LNCaP clone FGC (cell line): ENCODE measurements around the gene BTBD6.

Experiments used
- DNase-seq: peaks from one replicate; pipeline ENCODE4 v3.0.0-alpha.2; 2011; ENCODE audit warnings: low read depth
- H3K4me3 ChIP-seq: 2 replicates; pipeline ENCODE4 v1.5.1; 2011; ENCODE audit warnings: mild to moderate bottlenecking, low read depth, low read length, control low read depth
- TF ChIP-seq, protein P1 (sequence below): IDR thresholded peaks from 2 replicates; pipeline ENCODE4 v1.5.1; 2012; ENCODE audit warnings: mild to moderate bottlenecking; ENCODE audit not compliant: control insufficient read depth, insufficient read depth; ENCODE audit errors: extremely low read depth

The BTBD6 gene

DNA sequence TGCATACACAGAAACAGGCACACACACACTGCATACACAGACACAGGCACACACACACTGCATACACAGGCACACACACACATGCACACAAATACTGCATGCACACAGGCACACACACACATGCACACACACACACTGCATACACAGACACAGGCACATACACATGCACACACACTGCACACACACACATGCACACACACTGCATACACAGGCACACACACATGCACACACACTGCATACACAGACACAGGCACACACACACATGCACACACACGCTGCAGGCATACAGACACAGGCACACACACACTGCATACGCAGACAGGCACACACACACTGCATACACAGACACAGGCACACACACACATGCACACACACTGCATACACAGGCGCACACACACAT is 32.7 kb upstream of the BTBD6 start:
- no peak for DNase-seq
- TF ChIP-seq, protein P1, sequence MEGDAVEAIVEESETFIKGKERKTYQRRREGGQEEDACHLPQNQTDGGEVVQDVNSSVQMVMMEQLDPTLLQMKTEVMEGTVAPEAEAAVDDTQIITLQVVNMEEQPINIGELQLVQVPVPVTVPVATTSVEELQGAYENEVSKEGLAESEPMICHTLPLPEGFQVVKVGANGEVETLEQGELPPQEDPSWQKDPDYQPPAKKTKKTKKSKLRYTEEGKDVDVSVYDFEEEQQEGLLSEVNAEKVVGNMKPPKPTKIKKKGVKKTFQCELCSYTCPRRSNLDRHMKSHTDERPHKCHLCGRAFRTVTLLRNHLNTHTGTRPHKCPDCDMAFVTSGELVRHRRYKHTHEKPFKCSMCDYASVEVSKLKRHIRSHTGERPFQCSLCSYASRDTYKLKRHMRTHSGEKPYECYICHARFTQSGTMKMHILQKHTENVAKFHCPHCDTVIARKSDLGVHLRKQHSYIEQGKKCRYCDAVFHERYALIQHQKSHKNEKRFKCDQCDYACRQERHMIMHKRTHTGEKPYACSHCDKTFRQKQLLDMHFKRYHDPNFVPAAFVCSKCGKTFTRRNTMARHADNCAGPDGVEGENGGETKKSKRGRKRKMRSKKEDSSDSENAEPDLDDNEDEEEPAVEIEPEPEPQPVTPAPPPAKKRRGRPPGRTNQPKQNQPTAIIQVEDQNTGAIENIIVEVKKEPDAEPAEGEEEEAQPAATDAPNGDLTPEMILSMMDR, result no peak
- H3K4me3 ChIP-seq, result no peak overlapping the region

DNA sequence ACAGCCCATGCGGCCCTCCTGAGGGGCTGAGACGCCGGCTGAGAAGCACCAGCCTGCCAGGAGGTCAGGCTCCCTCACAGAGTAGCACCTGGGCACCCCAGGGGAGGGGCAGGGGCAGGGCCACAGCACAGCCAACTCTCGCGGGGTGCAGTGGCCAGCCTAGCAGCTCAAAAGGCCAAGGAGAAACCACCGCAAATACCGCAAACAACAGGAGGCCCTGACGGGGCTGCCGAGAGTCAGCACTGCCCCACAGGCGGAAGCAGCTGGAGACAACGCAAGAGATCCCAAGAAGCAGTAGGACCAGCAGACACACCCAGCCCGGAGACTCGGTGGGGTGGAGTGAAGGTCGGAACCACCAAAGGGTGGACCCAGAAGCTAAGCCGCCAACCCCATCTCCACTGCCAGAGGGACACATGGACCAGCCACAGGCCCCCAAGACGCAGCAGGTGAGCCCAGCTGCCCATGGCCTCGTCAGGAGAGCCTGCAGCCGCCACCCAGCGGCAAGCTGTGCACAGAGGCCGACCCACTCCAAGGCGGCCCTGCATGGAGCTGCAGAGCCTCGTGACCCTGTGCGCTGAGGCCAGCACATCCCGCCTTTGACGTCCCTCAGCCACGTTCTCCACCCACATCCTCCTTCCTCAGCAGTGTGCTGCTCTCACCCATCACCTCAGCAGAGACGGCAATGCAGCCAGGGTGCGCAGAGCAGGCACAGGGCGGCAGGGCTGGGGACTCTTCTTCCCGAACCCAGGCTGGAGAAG is 31.7 kb upstream of the BTBD6 start:
- no peak for DNase-seq
- TF ChIP-seq, protein P1, result no peak
- no peak overlapping the region for H3K4me3 ChIP-seq

DNA sequence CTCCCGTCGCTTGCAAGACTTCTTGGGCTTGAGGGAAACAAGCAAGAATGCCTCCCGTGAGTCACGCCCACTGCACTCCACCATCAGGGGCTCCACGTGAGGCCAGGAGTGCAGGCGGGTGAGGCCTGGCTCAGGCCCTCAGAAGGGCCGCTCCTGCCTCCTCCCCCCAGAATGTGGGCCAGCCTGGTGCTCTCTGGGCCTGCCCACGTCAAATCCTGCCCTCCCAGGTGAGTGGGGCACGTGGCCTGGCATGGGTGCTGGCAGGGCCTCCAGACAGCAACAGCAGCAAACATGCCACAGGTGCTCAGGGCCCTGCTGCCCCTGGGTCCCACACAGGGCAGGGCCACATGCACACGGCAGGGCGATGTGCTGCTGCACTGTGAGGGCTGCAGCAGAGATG is 30.6 kb upstream of the BTBD6 start:
- TF ChIP-seq, protein P1, result no peak
- no peak overlapping the region for H3K4me3 ChIP-seq
- DNase-seq, result no peak

DNA sequence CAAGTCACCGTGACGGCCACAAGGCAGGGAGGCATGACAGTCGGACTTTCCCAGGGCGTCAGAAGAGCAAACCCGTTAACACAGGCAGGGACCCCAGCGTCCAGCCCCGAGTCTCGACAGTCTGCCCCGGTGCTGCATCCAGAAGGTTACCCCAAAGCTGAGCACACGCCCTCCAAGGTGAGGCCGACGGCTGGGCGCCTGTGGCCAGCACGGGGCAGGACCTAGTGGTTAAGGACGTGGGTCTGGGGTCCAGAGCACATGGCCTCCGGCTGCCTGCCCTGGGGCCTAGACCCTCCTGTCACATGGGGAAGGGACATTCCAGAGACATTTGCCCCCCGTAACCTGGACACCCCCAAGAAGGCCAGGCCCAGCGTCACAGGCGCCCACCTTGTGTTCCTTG is 29.7 kb upstream of the BTBD6 start:
- H3K4me3 ChIP-seq, result no peak overlapping the region
- TF ChIP-seq, protein P1, result no peak
- DNase-seq, result no peak

DNA sequence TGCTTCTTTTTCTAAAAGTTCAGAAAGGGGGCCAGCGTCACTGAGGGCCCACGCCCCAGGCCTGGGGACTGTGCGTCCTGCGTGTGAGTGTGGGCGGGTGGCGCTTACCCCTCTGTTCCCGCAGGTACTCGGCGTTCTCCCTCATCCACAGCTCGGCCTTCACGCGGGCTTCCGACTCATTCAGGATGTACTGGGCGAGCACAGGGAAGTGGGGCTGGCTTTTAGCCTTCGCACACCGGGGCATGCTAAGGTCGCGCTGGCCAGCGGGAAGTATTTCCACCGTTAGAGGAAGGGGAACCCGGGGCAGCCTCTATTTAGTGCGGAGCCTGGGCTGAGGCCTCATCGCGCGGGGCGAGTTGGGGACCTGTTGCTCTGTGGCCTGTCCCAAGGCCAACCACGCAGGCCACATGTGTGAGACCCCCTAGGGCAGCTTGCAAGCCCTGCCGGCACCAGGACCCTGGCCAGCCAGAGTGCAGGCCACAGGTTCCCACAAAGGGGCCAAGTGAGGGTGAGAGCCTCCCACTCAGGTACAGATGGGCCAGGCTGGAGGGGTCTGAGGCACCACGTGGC is 29.2 kb upstream of the BTBD6 start:
- no peak for DNase-seq
- TF ChIP-seq, protein P1, result no peak
- no peak overlapping the region for H3K4me3 ChIP-seq

DNA sequence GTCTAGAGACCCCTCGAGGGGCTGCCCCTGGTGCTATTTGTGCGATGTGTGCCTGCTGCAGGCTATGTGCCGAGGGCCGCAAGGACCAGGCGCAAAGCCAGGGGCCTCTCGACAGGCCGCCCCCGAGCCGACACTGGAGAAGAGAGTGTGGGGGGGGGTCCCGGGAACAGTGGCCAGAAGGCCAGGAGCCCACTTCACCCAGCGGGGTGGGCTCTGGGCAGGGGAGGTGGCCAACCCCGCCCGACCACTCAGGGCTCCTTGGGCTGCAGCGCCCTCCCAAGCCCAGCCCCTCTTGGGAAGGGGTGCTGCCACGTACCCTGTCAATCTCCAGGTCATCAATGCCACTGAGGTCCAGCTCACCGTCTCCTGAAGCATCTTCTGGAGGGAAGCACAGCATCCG is 28.6 kb upstream of the BTBD6 start:
- no peak overlapping the region for H3K4me3 ChIP-seq
- TF ChIP-seq, protein P1, result no peak
- DNase-seq, result no peak
